HTERT RPE-1 (cell line): ENCODE results near the gene RAPSN.

Source experiments
- in situ Hi-C: fragments of 300-500 bp; cut with MboI; formaldehyde crosslinking; loops from 4 replicates; pipeline ENCODE4 v1.14.3; 2020; ENCODE audit warnings: low sequenced_read_pairs

The RAPSN gene

GRCh38 chr11:47391711-47392432 is 57.1 kb downstream of the RAPSN start:
- in situ Hi-C loops: no loop called here

- in situ Hi-C loops: no loop called here
These were observed 57.8 kb downstream of the RAPSN start for GRCh38 chr11:47391077-47391583.

- in situ Hi-C loops: no loop called here
These were observed 58.5 kb downstream of the RAPSN start for GRCh38 chr11:47390422-47390760.

GRCh38 chr11:47389577-47390421 is 59.1 kb downstream of the RAPSN start:
- in situ Hi-C loops: no loop called here

- in situ Hi-C loops: no loop called here
These were observed 60.0 kb downstream of the RAPSN start for GRCh38 chr11:47388697-47389576.

- in situ Hi-C loops: no loop called here
These were observed 60.8 kb downstream of the RAPSN start for GRCh38 chr11:47387944-47388696.
